ENCODE results near the gene CACNB1. TPM values are rescaled to one million over a fixed set of nuclear protein-coding genes. Genes with fewer than 3 reads are reported as not detected.

The CACNB1 gene
- total RNA-seq, 1 donor from 2014 or later = 13.8 TPM

GRCh38 chr17:39158623-39159022, 38.8 kb downstream of the CACNB1 start:
- Mint-ChIP-seq H3K27ac (no peak overlapping the region), H3K9me3 (ENCODE audit: low read depth) (no peaks in the 10 kb centered on the region), H3K27me3 (peaks cover 7% of the 10 kb centered on the region), H3K4me1 (ENCODE audit: low read depth) (peaks cover under 1% of the 10 kb centered on the region), H3K36me3 (ENCODE audit: insufficient read depth) (peaks cover 7% of the 10 kb centered on the region), H3K4me3 (ENCODE audit: low read depth) (no peak overlapping the region)
- DNase-seq (ENCODE audit: low spot score, unreplicated experiment) = no peak
- no peak for TF ChIP-seq CTCF (IDR thresholded peaks at IDR 0.05; ENCODE audit: unreplicated experiment)

GRCh38 chr17:39156491-39156890, 41.0 kb downstream of the CACNB1 start:
- TF ChIP-seq CTCF (IDR thresholded peaks at IDR 0.05; ENCODE audit: unreplicated experiment) = no peak
- H3K9me3 Mint-ChIP-seq (ENCODE audit: low read depth) = no peaks in the 10 kb centered on the region
- H3K27me3 Mint-ChIP-seq = peaks cover 7% of the 10 kb centered on the region
- no peak for DNase-seq (ENCODE audit: low spot score, unreplicated experiment)
- H3K27ac Mint-ChIP-seq = no peak overlapping the region
- no peak overlapping the region for H3K4me3 Mint-ChIP-seq (ENCODE audit: low read depth)
- H3K4me1 Mint-ChIP-seq (ENCODE audit: low read depth) = peaks cover 16% of the 10 kb centered on the region
- H3K36me3 Mint-ChIP-seq (ENCODE audit: insufficient read depth) = peaks cover 7% of the 10 kb centered on the region

GRCh38 chr17:39155654-39156053, 41.8 kb downstream of the CACNB1 start:
- Mint-ChIP-seq H3K27me3 (peaks cover 11% of the 10 kb centered on the region), H3K4me3 (ENCODE audit: low read depth) (peak overlapping the region; percentile 45)

GRCh38 chr17:39153599-39154051, 43.8 kb downstream of the CACNB1 start:
- Mint-ChIP-seq H3K27ac (peak overlapping the region; percentile 100), H3K36me3 (ENCODE audit: insufficient read depth) (peaks cover 7% of the 10 kb centered on the region), H3K4me3 (ENCODE audit: low read depth) (peak overlapping the region; percentile 95), H3K4me1 (ENCODE audit: low read depth) (peaks cover 16% of the 10 kb centered on the region), H3K9me3 (ENCODE audit: low read depth) (no peaks in the 10 kb centered on the region), H3K27me3 (peaks cover 30% of the 10 kb centered on the region)
- no peak for TF ChIP-seq CTCF (IDR thresholded peaks at IDR 0.05; ENCODE audit: unreplicated experiment)
- peak; percentile 98 for DNase-seq (ENCODE audit: low spot score, unreplicated experiment)

More at GRCh38 chr17:39155654-39156053, 41.8 kb downstream of the CACNB1 start:
- Mint-ChIP-seq H3K36me3 (ENCODE audit: insufficient read depth) (peaks cover 7% of the 10 kb centered on the region), H3K9me3 (ENCODE audit: low read depth) (no peaks in the 10 kb centered on the region), H3K27ac (no peak overlapping the region), H3K4me1 (ENCODE audit: low read depth) (peaks cover 16% of the 10 kb centered on the region)
- TF ChIP-seq CTCF (IDR thresholded peaks at IDR 0.05; ENCODE audit: unreplicated experiment) = no peak
- no peak for DNase-seq (ENCODE audit: low spot score, unreplicated experiment)

- no peak for TF ChIP-seq CTCF (IDR thresholded peaks at IDR 0.05; ENCODE audit: unreplicated experiment)
- Mint-ChIP-seq H3K36me3 (ENCODE audit: insufficient read depth) (peaks cover 7% of the 10 kb centered on the region), H3K9me3 (ENCODE audit: low read depth) (no peaks in the 10 kb centered on the region), H3K27ac (peak overlapping the region; percentile 100), H3K4me1 (ENCODE audit: low read depth) (peaks cover 16% of the 10 kb centered on the region), H3K4me3 (ENCODE audit: low read depth) (peak overlapping the region; percentile 95), H3K27me3 (peaks cover 35% of the 10 kb centered on the region)
- no peak for DNase-seq (ENCODE audit: low spot score, unreplicated experiment)
These were observed 45.3 kb downstream of the CACNB1 start for GRCh38 chr17:39151943-39152818.
